GM13976 (cell line): ENCODE results near the gene CIITA.
A peak's percentile ranks its signal among the peaks of the same experiment; 100 is the strongest.

ENCODE experiments used
- DNase-seq: peaks from one replicate; pipeline ENCODE4 v3.0.0; 2012; ENCODE audit warnings: low spot score
- in situ Hi-C: fragments of 300-500 bp; cut with MboI; formaldehyde crosslinking; loops from one replicate; pipeline ENCODE4 v1.12.0; 2022; ENCODE audit warnings: low sequenced_read_pairs, mixed read lengths, inconsistent platforms; ENCODE audit not compliant: unreplicated experiment
- TF ChIP-seq, protein P1 (sequence below): IDR thresholded peaks from 2 replicates; pipeline ENCODE4 v1.5.1; 2012; ENCODE audit warnings: borderline replicate concordance, mild to moderate bottlenecking; ENCODE audit not compliant: insufficient read depth; ENCODE audit errors: extremely low read depth, missing control alignments, control extremely low read depth

Gene CIITA

DNA sequence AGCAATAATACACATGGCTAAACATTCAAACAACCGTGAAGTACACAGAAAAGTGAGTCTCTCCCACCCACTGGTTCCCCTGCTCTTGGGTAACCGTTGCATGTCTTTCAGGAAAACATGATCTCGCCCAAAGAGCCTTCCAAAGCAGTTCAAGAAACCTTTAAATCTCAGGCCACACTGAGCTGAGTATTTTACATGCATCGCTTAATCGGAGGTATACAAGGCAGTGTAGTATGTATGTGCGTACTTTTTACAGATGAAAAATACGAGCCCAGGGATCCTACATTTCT is 66.0 kb downstream of the CIITA start:
- TF ChIP-seq, protein P1, sequence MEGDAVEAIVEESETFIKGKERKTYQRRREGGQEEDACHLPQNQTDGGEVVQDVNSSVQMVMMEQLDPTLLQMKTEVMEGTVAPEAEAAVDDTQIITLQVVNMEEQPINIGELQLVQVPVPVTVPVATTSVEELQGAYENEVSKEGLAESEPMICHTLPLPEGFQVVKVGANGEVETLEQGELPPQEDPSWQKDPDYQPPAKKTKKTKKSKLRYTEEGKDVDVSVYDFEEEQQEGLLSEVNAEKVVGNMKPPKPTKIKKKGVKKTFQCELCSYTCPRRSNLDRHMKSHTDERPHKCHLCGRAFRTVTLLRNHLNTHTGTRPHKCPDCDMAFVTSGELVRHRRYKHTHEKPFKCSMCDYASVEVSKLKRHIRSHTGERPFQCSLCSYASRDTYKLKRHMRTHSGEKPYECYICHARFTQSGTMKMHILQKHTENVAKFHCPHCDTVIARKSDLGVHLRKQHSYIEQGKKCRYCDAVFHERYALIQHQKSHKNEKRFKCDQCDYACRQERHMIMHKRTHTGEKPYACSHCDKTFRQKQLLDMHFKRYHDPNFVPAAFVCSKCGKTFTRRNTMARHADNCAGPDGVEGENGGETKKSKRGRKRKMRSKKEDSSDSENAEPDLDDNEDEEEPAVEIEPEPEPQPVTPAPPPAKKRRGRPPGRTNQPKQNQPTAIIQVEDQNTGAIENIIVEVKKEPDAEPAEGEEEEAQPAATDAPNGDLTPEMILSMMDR, result no peak
- no peak for DNase-seq
- in situ Hi-C loops, result no loop called here

- TF ChIP-seq, protein P1, result peak; percentile 8
- in situ Hi-C loops, result no loop called here
These were observed 67.5 kb downstream of the CIITA start, which contains the start of gene CLEC16A for GRCh38 chr16:10944249-10945064. Gene CLEC16A, plus strand, starts transcription at chr16:10944564. Its CDS starts 154 bp downstream, at chr16:10944718.

GRCh38 chr16:10945065-10945787 is 68.2 kb downstream of the CIITA start:
- in situ Hi-C loops, result no loop called here
- TF ChIP-seq, protein P1, result no peak
- DNase-seq, result no peak

More at GRCh38 chr16:10944249-10945064, 67.5 kb downstream of the CIITA start, which contains the start of gene CLEC16A:
- peak; percentile 93 for DNase-seq

DNA sequence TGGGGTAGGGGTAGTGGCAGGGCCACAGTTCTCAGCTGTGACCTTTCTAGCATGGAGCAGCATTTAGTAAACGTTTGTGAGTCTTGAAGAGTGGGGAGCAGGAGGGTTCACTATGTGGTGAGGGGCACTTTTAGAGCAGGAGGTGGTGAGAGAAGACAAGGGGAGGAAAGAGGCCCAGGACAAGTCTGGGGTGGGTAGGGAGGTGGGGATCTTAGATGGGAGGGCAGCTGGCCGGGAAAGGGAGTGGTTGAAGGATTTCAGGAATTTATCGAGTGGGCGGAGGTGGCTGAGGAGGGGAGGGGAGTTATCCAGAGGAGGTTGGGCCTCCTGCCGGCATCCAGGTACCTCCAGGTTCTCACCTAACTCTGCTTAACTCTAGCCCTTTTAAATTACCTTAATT is 69.3 kb downstream of the CIITA start:
- in situ Hi-C loops, result no loop called here
- DNase-seq, result no peak
- TF ChIP-seq, protein P1, result no peak

GRCh38 chr16:10947211-10947787 is 70.3 kb downstream of the CIITA start:
- in situ Hi-C loops, result no loop called here
- no peak for DNase-seq
- TF ChIP-seq, protein P1, result no peak

DNA sequence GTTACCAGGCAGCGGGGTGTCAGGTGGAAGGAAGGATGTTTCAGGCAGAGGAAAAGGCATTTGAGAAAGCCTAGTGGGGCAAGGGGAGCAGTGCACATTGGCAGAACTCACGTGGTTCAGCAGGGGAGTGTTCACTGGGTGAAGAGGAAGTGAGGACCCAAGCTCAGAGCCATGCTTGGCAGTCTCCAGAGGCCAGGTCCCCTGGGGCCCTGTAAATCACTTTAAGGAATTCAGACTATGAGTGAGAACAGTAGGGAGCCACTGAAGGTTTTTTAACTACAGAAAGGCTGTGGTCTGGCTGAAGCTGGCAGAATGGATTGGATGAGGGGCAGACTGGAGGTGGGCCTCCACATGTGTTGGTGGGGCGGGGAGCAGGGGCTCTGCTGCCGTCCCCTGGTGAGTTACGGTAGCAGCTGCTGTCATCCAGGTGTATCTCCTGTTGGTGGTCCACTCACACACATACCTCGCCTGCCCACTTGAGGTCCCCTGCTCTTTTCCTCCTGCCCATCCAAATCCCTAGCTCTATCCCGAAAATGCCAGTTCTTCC is 72.5 kb downstream of the CIITA start:
- DNase-seq, result peak; percentile 52
- TF ChIP-seq, protein P1, result no peak
- in situ Hi-C loops, result no loop called here
